GM19324 (cell line): ENCODE results near the gene LIMD2.

Source experiments
- ATAC-seq: cut with Tn5 transposase; IDR thresholded peaks from one replicate; pipeline ENCODE4 v1.9.1; 2021; ENCODE audit warnings: mild to moderate bottlenecking, moderate library complexity; ENCODE audit not compliant: unreplicated experiment, low FRiP score

Gene LIMD2

GRCh38 chr17:63701868-63702720 lies 2.2 kb upstream of the LIMD2 start:
- ATAC-seq = no peak

DNA sequence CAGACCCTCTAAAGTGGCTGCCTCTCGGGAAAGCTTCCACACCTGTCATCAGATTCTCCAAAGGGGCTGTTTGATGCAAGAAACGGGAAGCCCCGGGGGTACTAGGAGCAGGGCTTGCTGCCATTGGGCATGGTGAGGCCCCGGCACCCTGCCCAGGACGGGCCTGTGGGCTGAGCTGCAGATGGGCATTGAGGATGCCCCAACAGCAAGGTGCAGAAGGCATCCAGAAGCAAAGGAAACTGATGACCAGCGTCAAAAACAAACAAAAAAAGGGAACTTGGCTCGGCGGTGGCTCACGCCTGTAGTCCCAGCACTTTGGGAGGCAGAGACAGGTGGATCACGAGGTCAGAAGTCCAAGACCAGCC lies 1.5 kb upstream of the LIMD2 start:
- ATAC-seq = no peak

GRCh38 chr17:63700528-63701455 lies 867 bp upstream of the LIMD2 start:
- peak; percentile 19 for ATAC-seq

GRCh38 chr17:63698886-63699637 lies 863 bp downstream of the LIMD2 start:
- ATAC-seq = peak; percentile 23

GRCh38 chr17:63698381-63698885 lies 1.5 kb downstream of the LIMD2 start:
- no peak for ATAC-seq

GRCh38 chr17:63697341-63698286 lies 2.3 kb downstream of the LIMD2 start:
- peak; percentile 15 for ATAC-seq

GRCh38 chr17:63696381-63696961 lies 3.5 kb downstream of the LIMD2 start:
- no peak for ATAC-seq

DNA sequence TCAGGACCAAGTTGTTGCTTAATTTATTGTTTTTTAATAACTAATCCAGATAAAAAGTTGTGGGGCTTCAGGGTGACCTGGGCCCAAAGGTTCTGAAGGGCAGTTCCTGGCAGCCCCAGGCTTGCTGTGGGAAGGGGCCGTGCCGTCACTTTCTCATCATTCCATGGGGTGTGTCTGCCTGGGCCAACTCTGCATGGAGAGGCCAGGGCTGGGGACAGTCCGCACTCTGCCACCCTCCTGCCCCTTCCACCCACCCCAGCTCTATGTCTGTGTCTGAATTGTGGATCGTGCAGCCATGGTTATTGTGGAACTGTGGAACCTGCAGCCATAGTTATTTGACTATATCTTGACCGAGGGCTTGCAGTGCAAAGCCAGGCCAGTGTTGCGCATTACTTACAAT lies 4.0 kb downstream of the LIMD2 start:
- ATAC-seq = no peak

- ATAC-seq = no peak
Measured at GRCh38 chr17:63694950-63695773, 4.8 kb downstream of the LIMD2 start.

DNA sequence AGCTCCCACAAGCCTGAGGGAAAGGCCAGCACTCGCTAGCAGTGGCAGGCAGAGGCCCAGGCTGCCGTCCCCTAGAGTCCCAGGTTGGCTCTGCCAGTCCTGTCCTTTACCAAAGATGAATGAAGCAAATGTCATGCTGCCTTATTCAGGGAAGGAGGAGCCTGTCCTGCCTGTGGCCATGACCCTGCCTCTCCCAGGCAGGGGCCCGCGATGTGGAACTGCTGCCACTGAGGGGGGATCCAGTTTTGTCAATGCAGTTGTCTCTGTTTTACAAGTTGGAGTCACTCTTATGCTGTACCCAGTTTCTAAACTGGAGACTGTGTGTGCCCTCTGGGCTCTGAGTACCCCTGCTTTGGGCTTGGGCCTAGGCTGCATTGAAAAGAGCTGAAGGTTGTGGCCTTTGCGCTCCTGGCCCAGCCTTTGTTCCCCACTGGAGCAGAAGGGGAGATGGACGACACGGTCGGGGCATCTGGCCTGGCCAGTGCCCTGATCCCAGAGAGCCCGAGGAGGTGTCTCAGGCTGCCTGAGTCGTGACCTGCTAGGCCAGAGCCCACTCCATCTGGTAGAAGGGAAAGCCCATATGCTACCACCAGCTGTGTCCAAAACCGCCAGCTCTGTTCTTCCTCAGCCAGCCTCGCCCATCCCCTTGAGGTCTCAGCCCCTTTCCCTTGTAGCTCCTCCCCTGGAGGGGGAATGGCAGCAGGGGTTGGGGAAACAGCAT lies 5.5 kb downstream of the LIMD2 start:
- ATAC-seq = no peak

- ATAC-seq = no peak
Measured at GRCh38 chr17:63693411-63694113, 6.4 kb downstream of the LIMD2 start.

- ATAC-seq = no peak
Measured at GRCh38 chr17:63692195-63692816, 7.6 kb downstream of the LIMD2 start.

GRCh38 chr17:63689479-63689878 lies 10.4 kb downstream of the LIMD2 start:
- no peak for ATAC-seq

DNA sequence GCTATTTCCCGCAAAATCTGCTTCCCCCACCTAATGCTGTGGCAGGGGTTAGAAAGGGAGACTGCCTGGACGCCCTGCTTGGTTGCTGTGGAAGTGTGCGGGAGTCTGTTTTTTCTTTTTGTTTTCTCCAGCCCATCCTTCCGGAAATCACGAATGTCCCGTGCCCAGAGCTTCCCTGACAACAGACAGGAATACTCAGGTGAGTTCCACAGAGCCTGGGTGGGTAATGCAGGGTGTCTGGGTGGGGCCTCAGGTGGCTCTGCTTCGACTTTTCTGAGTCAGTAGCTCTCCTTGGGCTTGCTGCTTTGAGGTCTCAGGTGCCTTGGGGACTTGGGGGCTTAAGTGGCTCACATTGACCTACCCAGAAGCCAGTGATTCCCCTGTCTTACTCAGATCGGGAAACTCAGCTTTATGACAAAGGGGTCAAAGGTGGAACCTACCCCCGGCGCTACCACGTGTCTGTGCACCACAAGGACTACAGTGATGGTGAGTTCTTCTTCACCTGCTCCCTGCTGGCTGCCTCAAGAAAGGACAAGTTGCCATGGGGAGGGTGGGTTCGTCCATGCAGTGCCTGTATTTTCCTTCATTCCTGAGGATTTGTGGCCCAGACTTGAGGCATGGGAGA lies 11.4 kb downstream of the LIMD2 start:
- ATAC-seq = no peak

GRCh38 chr17:63686138-63686685 lies 13.7 kb downstream of the LIMD2 start:
- ATAC-seq = no peak

DNA sequence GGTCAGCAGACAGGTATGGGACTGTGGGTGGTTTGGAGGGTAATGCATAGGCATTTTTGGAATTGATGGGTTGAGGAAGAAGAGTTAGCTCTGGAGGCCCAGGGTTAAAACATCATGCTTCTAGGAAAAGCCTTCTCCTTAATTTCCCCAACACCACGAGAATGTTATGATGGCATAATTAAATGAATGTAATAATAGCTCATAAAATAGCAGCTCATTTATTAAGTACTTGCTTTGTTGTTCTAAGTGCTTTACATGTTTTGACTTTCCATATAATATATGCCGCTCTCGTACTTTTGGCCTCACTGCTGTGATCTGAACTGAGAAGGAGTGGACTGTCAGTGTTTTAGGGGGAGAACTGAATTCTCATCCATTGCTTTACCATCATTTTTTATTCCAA lies 14.3 kb downstream of the LIMD2 start:
- no peak for ATAC-seq
